Activated B cell treated with CpG ODN at 0.5 μM for 24 hours (primary cell): ENCODE measurements around the gene EYS. TPM values are rescaled to one million over a fixed set of nuclear protein-coding genes. Genes with fewer than 3 reads are reported as not detected.

ENCODE experiments used
- ATAC-seq: fragments of 200-7000 bp; cut with Tn5 transposase; one replicate; pipeline ENCODE4 v1.10.0; 2021; ENCODE audit warnings: low read depth, mild to moderate bottlenecking, moderate library complexity
- CTCF ChIA-PET: fragments of 350-600 bp; sonication (Branson Sonifier 250); formaldehyde crosslinking; loops from one replicate; lab custom pipeline; 2021; ENCODE audit warnings: antibody characterized with exemption; lab: Charles Lee
- POLR2A ChIA-PET: fragments of 350-600 bp; sonication (Branson Sonifier 250); formaldehyde crosslinking; loops from one replicate; lab custom pipeline; 2021; ENCODE audit warnings: antibody characterized with exemption; lab: Charles Lee
- DNase-seq: peaks from one replicate; pipeline ENCODE4 v3.0.0; 2022
- H3K27ac Mint-ChIP-seq: one replicate; pipeline ENCODE4 v1.8.0; 2020; ENCODE audit warnings: mixed read lengths
- H3K27me3 Mint-ChIP-seq: one replicate; pipeline ENCODE4 v1.8.0; 2021; ENCODE audit warnings: mixed read lengths
- H3K36me3 Mint-ChIP-seq: one replicate; pipeline ENCODE4 v1.8.0; 2021; ENCODE audit warnings: low read depth, mixed read lengths
- H3K4me1 Mint-ChIP-seq: one replicate; pipeline ENCODE4 v1.8.0; 2021; ENCODE audit warnings: mixed read lengths
- H3K4me3 Mint-ChIP-seq: one replicate; pipeline ENCODE4 v1.8.0; 2020; ENCODE audit warnings: mild to moderate bottlenecking, mixed read lengths
- H3K9me3 Mint-ChIP-seq: one replicate; pipeline ENCODE4 v1.8.0; 2020; ENCODE audit warnings: mixed read lengths
- intact Hi-C: fragments of 100-400 bp; cut with micrococcal nuclease; formaldehyde crosslinking; loops from one replicate; pipeline ENCODE4 v1.15.1; 2024
- total RNA-seq: library from RNA; stranded (reverse); gene quantifications from 2 replicates; pipeline ENCODE4 v1.2.3, GENCODE V29; 2022
- TF ChIP-seq, protein P1 (sequence below): fragments of 200-600 bp; IDR thresholded peaks from one replicate; pipeline ENCODE4 v1.8.0; 2022; ENCODE audit warnings: antibody characterized with exemption, mild to moderate bottlenecking

EYS gene
- total RNA-seq, 1 donor from 2014 or later = not detected

- Mint-ChIP-seq H3K4me3 (peak overlapping the region; percentile 13), H3K27ac (peak overlapping the region; percentile 77), H3K9me3 (no peaks in the 10 kb centered on the region), H3K27me3 (no peaks in the 10 kb centered on the region), H3K4me1 (peaks cover 45% of the 10 kb centered on the region), H3K36me3 (peaks cover 39% of the 10 kb centered on the region)
- intact Hi-C loops = loop anchor here (1.0 to 10.0 kb wide), 3 partner anchors 50 to 111 kb away; partner anchors contain the start of genes LOC128125822, PHF3 and PTP4A1
- POLR2A ChIA-PET = interaction anchor here (0.6 to 1.2 kb wide), 3 partner anchors 19 to 50 kb away, joined by 3 to 8 read pairs (median 3); partner anchors contain the start of gene PHF3
- ATAC-seq (peak; percentile 89), DNase-seq (no peak)
- CTCF ChIA-PET = interaction anchor here (1.7 kb wide), 1 partner anchor 87 kb away, joined by 9 read pairs; no protein-coding TSS in a partner anchor
- TF ChIP-seq, protein P1, sequence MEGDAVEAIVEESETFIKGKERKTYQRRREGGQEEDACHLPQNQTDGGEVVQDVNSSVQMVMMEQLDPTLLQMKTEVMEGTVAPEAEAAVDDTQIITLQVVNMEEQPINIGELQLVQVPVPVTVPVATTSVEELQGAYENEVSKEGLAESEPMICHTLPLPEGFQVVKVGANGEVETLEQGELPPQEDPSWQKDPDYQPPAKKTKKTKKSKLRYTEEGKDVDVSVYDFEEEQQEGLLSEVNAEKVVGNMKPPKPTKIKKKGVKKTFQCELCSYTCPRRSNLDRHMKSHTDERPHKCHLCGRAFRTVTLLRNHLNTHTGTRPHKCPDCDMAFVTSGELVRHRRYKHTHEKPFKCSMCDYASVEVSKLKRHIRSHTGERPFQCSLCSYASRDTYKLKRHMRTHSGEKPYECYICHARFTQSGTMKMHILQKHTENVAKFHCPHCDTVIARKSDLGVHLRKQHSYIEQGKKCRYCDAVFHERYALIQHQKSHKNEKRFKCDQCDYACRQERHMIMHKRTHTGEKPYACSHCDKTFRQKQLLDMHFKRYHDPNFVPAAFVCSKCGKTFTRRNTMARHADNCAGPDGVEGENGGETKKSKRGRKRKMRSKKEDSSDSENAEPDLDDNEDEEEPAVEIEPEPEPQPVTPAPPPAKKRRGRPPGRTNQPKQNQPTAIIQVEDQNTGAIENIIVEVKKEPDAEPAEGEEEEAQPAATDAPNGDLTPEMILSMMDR = no peak
Observed at GRCh38 chr6:63685446-63686379, 2021.3 kb downstream of the EYS start.

DNA sequence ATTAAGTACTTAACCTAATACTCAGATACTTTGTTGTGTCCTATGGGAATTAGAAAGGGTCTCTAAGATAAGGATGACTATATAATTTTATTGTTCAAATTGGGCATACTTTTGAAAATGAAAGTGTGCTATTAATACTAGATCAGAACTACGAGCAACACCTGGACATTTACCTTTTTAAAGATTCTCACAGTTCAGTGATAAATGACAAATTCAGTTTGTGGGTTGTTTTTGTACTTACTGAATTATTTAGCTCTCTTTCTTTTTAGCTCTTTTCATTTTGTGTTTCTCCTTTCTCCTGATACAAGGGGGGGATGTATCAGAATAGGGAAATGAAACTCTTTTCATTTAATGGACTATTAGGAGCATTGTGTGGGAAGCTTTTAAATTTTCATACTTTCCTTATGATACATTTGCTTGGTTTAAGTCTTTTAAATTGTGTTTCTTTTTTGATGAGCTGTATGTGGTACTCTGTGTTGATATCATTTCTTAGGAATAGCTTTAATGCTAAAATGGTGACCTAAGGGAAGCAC lies 2023.9 kb downstream of the EYS start:
- intact Hi-C loops = loop anchor here (10.0 kb wide), 1 partner anchor 108 kb away; the partner anchor contains the start of genes LOC128125822 and PTP4A1
- peaks cover 50% of the 10 kb centered on the region for H3K36me3 Mint-ChIP-seq

DNA sequence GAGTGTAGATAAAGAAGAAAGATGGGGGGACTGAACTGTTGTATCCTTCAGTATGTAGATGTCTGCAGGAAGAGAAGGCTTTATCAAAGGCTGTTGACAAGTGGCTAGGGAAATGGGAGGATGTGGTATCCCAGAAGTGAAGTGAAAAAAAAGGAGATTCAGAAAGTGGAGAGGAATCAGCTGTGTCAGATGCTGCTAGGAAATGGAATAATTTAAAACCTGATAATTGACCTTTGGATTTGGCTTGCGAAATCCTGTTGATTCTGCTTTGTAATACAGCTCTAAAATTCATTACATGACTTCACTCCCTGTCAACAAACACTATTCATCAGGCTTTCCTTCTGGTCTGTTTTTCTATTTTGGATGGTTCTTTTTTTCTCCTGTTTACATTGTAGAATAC lies 2029.7 kb downstream of the EYS start:
- TF ChIP-seq, protein P1 = no peak
- no peak for ATAC-seq
- Mint-ChIP-seq H3K9me3 (no peaks in the 10 kb centered on the region), H3K4me3 (no peak overlapping the region), H3K27me3 (no peaks in the 10 kb centered on the region), H3K27ac (no peak overlapping the region), H3K36me3 (peaks cover 30% of the 10 kb centered on the region), H3K4me1 (peaks cover 46% of the 10 kb centered on the region)
- CTCF ChIA-PET = no interaction called here
- POLR2A ChIA-PET = no interaction called here
- no peak for DNase-seq
- intact Hi-C loops = no loop called here

More for the DNA sequence above, 2023.9 kb downstream of the EYS start:
- no peaks in the 10 kb centered on the region for H3K9me3 Mint-ChIP-seq
- H3K4me1 Mint-ChIP-seq = peaks cover 60% of the 10 kb centered on the region
- H3K27ac Mint-ChIP-seq = peak overlapping the region; percentile 75
- H3K4me3 Mint-ChIP-seq = no peak overlapping the region
- TF ChIP-seq, protein P1 = no peak
- ChIA-PET CTCF (interaction anchor here (1.2 to 2.0 kb wide), 4 partner anchors 48 to 109 kb away, joined by 3 to 6 read pairs (median 6); partner anchors contain the start of gene PHF3), POLR2A (interaction anchor here (1.5 kb wide), 1 partner anchor 48 kb away, joined by 7 read pairs; the partner anchor contains the start of gene PHF3)
- no peaks in the 10 kb centered on the region for H3K27me3 Mint-ChIP-seq
- DNase-seq (no peak), ATAC-seq (no peak)

DNA sequence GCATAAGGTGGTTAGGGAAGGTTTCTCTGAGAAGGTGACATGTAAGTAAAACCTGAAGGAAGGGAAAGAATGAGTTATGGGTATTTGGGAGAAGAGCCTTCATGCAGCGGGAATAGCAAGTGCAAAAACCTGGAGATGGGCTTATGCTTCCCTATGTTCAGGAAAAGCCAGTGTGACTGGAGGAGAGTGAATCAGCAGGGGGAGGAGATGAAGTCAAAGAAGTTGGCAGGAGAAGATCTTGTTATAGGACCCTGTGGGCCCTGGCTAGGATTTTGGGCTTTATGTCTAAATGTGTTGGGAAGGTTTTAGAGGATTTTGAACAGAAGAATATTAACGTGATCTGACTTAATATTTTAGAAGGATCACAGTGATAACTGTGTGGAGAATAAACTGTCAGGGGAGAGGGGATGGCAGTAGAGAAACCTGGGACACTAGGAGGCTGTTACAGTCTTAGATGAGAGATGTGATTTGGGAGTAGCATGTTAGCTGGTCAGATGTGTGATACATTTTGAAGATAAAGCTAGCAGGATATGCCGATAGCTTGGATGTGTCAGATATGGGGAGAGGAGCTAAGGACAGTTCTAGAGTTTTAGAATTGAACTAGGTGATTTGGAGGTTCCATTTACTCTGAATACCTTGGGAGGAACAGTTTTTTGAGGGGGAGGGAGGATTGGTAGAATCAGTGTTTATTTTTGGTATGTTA lies 2030.5 kb downstream of the EYS start:
- ATAC-seq = no peak
- ChIA-PET CTCF (no interaction called here), POLR2A (no interaction called here)
- no peak overlapping the region for H3K27ac Mint-ChIP-seq
- no peaks in the 10 kb centered on the region for H3K27me3 Mint-ChIP-seq
- H3K36me3 Mint-ChIP-seq = peaks cover 30% of the 10 kb centered on the region
- peaks cover 47% of the 10 kb centered on the region for H3K4me1 Mint-ChIP-seq
- DNase-seq = no peak
- H3K9me3 Mint-ChIP-seq = no peaks in the 10 kb centered on the region
- intact Hi-C loops = no loop called here
- TF ChIP-seq, protein P1 = no peak
- H3K4me3 Mint-ChIP-seq = no peak overlapping the region
